Lung (tissue), 12 donors: ENCODE results near the gene CENPE. TPM values are rescaled to one million over a fixed set of nuclear protein-coding genes. Genes with fewer than 3 reads are reported as not detected.

ENCODE experiments used
- ATAC-seq: fragments of 200-7000 bp; cut with Tn5 transposase; one replicate; pipeline ENCODE4 v1.9.1; 2020; ENCODE audit warnings: moderate number of reproducible peaks; ENCODE audit not compliant: insufficient read depth, low FRiP score
- DNase-seq, 3 donors: peaks; one replicate each; pipeline ENCODE4 v3.0.0-alpha.2; 2013 to 2017
- H3K27ac ChIP-seq, 2 donors: one replicate each; pipeline ENCODE4 v1.5.1; 2013; ENCODE audit warnings: mild to moderate bottlenecking in 2 of 2, moderate library complexity in 2 of 2, control low read depth in 1 of 2, inconsistent platforms in 1 of 2, low read depth in 1 of 2, low read length in 1 of 2
- H3K27me3 ChIP-seq, 3 donors: one replicate each; pipeline ENCODE4 v1.5.1; 2013; ENCODE audit warnings: low read length in 2 of 3; ENCODE audit not compliant: control insufficient read depth in 3 of 3, insufficient read depth in 3 of 3
- H3K36me3 ChIP-seq, 4 donors: one replicate each; pipeline ENCODE4 v1.5.1; 2013; ENCODE audit warnings: low read length in 4 of 4, mild to moderate bottlenecking in 1 of 4, moderate library complexity in 1 of 4; ENCODE audit not compliant: control insufficient read depth in 4 of 4, insufficient read depth in 4 of 4
- H3K4me1 ChIP-seq, 5 donors: one replicate each; pipeline ENCODE4 v1.5.1; 2013; ENCODE audit warnings: low read length in 5 of 5, mild to moderate bottlenecking in 2 of 5, moderate library complexity in 1 of 5; ENCODE audit not compliant: control insufficient read depth in 5 of 5, insufficient read depth in 5 of 5
- H3K4me3 ChIP-seq: one replicate; pipeline ENCODE4 v1.5.1; 2013; ENCODE audit warnings: mild to moderate bottlenecking, control low read depth, moderate library complexity
- H3K9ac ChIP-seq, 2 donors: one replicate each; pipeline ENCODE4 v1.5.1; 2013; ENCODE audit warnings: low read length in 2 of 2, control low read depth in 1 of 2; ENCODE audit not compliant: insufficient read depth in 1 of 2
- H3K9me3 ChIP-seq, 4 donors: one replicate each; pipeline ENCODE4 v1.5.1; 2013; ENCODE audit warnings: low read length in 3 of 4, mild to moderate bottlenecking in 1 of 4, moderate library complexity in 1 of 4; ENCODE audit not compliant: control insufficient read depth in 4 of 4, insufficient read depth in 3 of 4
- WGBS, 2 donors: extraction: QIAGEN DNeasy Blood & Tissue Kit; methylation state at CpG; one replicate each; pipeline ENCODE4 v1.1.7; 2013; 5-methylcytosine and 5-hydroxymethylcytosine counted together
- polyA plus RNA-seq, 2 donors: library from polyadenylated mRNA; stranded (reverse); fragments of 200-250 nt; gene quantifications; one replicate each; pipeline ENCODE4 v1.2.1, GENCODE V29; 2013
- total RNA-seq, 2 donors: library from RNA; depleted of rRNA in 1 of 2; stranded (reverse); fragments of >200 nt in 1 of 2; gene quantifications; one replicate each; pipeline ENCODE4 v1.2.1, GENCODE V29; 2014 to 2021
- TF ChIP-seq, protein P1 (sequence below): IDR thresholded peaks from 2 replicates; pipeline ENCODE4 v1.5.1; 2012; ENCODE audit warnings: mild to moderate bottlenecking; ENCODE audit errors: control extremely low read depth, extremely low read depth
- donor health status: control.
- donor health status: control.
- donor health status: Bipolar disorder and iron deficiency.
- donor health status: healthy.
- donor health status: DM: yes; HTN: yes; CAD: no.

The CENPE gene
- total and polyA plus RNA-seq, 4 donors = 0.28 to 6.5 (median 0.85) TPM

DNA sequence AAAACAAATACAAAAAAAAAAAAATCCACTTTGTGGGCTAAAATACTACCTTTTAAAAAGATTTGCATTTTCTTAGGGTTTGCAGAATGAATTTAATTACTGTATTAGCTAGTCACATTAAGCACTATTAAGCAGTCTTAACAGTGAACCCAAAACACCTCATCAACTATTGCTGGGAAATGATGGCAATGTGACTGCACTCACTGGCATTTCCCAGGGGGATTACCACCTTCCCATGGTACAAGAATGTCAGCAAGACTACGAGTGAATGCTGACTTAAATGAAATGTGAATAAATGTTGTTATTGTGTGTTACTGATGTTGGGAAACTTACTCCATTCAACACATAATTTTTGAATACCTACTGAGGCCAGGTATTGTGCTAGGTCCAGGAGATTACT is 111.6 kb downstream of the CENPE start:
- peaks cover 20 to 61% (median 33%) of the 10 kb centered on the region in 4 donors for H3K36me3 ChIP-seq
- H3K9ac ChIP-seq = no peak overlapping the region
- no peak overlapping the region for H3K4me3 ChIP-seq
- no peaks in the 10 kb centered on the region for H3K27me3 ChIP-seq
- H3K27ac ChIP-seq = no peak overlapping the region
- no peaks in the 10 kb centered on the region for H3K4me1 ChIP-seq
- TF ChIP-seq, protein P1, sequence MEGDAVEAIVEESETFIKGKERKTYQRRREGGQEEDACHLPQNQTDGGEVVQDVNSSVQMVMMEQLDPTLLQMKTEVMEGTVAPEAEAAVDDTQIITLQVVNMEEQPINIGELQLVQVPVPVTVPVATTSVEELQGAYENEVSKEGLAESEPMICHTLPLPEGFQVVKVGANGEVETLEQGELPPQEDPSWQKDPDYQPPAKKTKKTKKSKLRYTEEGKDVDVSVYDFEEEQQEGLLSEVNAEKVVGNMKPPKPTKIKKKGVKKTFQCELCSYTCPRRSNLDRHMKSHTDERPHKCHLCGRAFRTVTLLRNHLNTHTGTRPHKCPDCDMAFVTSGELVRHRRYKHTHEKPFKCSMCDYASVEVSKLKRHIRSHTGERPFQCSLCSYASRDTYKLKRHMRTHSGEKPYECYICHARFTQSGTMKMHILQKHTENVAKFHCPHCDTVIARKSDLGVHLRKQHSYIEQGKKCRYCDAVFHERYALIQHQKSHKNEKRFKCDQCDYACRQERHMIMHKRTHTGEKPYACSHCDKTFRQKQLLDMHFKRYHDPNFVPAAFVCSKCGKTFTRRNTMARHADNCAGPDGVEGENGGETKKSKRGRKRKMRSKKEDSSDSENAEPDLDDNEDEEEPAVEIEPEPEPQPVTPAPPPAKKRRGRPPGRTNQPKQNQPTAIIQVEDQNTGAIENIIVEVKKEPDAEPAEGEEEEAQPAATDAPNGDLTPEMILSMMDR = no peak
- WGBS, 2 donors = 81 to 84% methylated on average over 1 of the region's 1 CpG
- no peak for DNase-seq
- ATAC-seq = no peak
- H3K9me3 ChIP-seq = no peaks in the 10 kb centered on the region

DNA sequence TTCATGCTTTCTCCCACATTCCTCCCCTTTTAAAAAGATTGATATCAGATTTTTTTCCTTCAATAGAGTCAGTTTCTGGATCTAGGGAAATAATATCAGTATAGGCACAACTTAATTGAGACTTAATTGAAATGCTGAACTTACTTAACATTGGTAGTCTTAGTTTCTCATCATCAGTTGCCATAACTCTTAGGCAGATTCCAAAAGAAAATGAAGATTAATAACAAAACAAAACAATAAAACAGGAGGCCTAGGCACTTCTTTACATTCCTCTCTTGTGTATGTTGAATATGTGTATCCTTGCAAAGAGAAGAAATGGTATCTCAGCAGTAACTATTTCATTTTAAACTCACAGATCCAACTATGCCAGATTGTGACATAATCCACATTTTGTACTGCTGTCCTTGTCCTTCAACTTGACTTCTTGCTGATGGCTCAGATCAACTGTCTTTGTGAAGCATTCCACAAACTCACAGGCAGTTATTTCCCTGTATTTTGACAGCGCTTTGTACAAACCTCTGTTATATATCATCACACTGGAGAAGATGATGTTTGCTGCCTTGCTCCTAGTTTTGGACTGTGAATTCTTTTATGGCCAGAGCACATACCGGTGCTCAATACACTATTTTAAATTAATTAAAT is 112.5 kb downstream of the CENPE start:
- Histone ChIP-seq H3K4me1 (no peaks in the 10 kb centered on the region), H3K27ac (no peak overlapping the region), H3K4me3 (no peak overlapping the region), H3K9me3 (no peaks in the 10 kb centered on the region), H3K27me3 (no peaks in the 10 kb centered on the region), H3K36me3 (peaks cover 16 to 57% (median 32%) of the 10 kb centered on the region in 4 donors), H3K9ac (no peak overlapping the region)
- ATAC-seq = no peak
- 98 to 99% methylated on average over 2 of the region's 2 CpGs for WGBS, 2 donors
- no peak for DNase-seq
- TF ChIP-seq, protein P1 = no peak

DNA sequence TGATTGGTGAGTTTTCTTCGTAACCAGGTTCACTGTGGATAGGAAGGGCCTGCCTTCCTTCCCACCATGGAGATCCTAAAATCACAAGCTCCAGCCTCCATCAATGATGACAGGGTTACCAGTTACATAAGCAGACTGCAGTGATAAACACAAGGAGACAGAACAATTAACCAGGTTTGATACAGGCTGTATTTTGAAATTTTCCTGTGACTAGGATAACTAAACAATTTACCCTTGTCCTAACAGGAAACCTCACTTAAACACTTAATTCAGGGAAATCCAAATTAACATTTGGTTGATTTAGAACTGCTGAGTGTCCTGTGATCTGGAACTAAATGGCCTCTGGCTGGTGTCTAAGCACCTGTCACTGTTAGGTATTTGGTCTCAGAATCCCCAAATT is 118.5 kb downstream of the CENPE start:
- Histone ChIP-seq H3K27ac (no peak overlapping the region), H3K4me3 (no peak overlapping the region), H3K36me3 (peaks cover 5 to 16% (median 10%) of the 10 kb centered on the region in 4 donors), H3K4me1 (peaks cover 0 to 8% (median 2%) of the 10 kb centered on the region in 5 donors), H3K9me3 (no peaks in the 10 kb centered on the region), H3K27me3 (peaks cover 0 to 3% (median 0%) of the 10 kb centered on the region in 3 donors), H3K9ac (no peak overlapping the region)
- DNase-seq (no peak), ATAC-seq (no peak)
- TF ChIP-seq, protein P1 = no peak
- 81 to 93% methylated on average over 1 of the region's 1 CpG for WGBS, 2 donors
